ENCODE data around the gene DLGAP1.

DNA sequence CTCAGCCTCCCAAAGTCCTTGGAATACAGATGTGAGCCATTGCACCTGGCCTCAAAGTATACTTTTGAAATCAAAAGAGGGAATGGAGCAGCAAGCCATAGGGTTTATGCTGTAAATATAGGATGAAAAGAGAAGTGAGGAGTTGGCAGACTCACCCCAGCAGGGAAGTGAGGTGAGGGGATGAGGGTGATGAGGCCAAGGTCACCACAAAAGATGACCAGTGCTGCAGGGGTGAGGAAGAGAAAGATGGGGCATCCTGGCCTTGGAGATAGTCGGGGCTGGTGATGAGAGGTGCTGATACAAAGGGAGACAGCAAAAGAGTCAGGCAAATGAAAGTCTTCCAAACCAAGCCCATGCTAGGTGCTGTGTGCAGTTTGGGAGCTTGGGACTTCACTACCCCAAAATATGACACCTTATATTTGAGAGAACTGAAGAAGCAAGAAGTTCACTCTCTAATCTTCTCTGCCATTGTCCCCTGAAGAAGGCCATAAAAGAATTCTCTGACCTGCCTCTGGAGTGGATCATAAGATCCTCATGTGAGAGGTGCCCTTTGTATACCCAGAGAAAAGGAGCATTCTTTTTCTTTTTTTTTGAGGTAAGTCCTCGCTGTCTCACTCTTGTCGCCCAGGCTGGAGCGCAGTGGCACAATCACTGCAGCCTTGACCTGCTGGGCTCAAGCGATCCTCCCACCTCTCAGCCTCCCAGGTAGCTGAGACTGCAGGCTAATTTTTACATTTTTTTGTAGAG lies 974.1 kb downstream of the DLGAP1 start:
- TF ChIP-seq SUZ12 (IDR thresholded peaks at IDR 0.05) (no peak), ZNF384 (IDR thresholded peaks at IDR 0.05) (no peak), FOXA1 (IDR thresholded peaks at IDR 0.05) (no peak), ARNT (IDR thresholded peaks at IDR 0.05) (no peak), TARDBP (IDR thresholded peaks at IDR 0.05) (no peak), NFRKB (IDR thresholded peaks at IDR 0.05) (no peak), SP1 (IDR thresholded peaks at IDR 0.05) (no peak)
- TF ChIP-seq, protein P1, sequence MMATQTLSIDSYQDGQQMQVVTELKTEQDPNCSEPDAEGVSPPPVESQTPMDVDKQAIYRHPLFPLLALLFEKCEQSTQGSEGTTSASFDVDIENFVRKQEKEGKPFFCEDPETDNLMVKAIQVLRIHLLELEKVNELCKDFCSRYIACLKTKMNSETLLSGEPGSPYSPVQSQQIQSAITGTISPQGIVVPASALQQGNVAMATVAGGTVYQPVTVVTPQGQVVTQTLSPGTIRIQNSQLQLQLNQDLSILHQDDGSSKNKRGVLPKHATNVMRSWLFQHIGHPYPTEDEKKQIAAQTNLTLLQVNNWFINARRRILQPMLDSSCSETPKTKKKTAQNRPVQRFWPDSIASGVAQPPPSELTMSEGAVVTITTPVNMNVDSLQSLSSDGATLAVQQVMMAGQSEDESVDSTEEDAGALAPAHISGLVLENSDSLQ (IDR thresholded peaks at IDR 0.05): no peak
